GM21737 (cell line): Measurements from ENCODE around the gene SCP2.

Source experiments
- ATAC-seq: cut with Tn5 transposase; IDR thresholded peaks from one replicate; pipeline ENCODE4 v1.9.1; 2021; ENCODE audit warnings: mild to moderate bottlenecking, moderate library complexity; ENCODE audit not compliant: unreplicated experiment

Gene SCP2

GRCh38 chr1:52927212-52928014 lies at the start of gene SCP2:
Gene SCP2 (plus strand): TSS chr1:52927276. CDS start chr1:52927397, 121 bp downstream.
- ATAC-seq = no peak

GRCh38 chr1:52877554-52877953 lies 49.5 kb upstream of the SCP2 start:
- ATAC-seq = no peak

- no peak for ATAC-seq
Measured at GRCh38 chr1:52880206-52880605, 46.9 kb upstream of the SCP2 start.

GRCh38 chr1:52887483-52887882 lies 39.6 kb upstream of the SCP2 start:
- ATAC-seq = no peak

- no peak for ATAC-seq
Measured at GRCh38 chr1:52892424-52893215, 34.5 kb upstream of the SCP2 start.

- ATAC-seq = no peak
Measured at GRCh38 chr1:52899445-52899894, 27.6 kb upstream of the SCP2 start.

GRCh38 chr1:52900402-52900801 lies 26.7 kb upstream of the SCP2 start:
- no peak for ATAC-seq

GRCh38 chr1:52901384-52901783 lies 25.7 kb upstream of the SCP2 start:
- ATAC-seq = no peak

GRCh38 chr1:52904208-52904926 lies 22.7 kb upstream of the SCP2 start:
- ATAC-seq = no peak

GRCh38 chr1:52904927-52905698 lies 22.0 kb upstream of the SCP2 start:
- ATAC-seq = no peak

GRCh38 chr1:52906135-52906603 lies 20.9 kb upstream of the SCP2 start:
- no peak for ATAC-seq

GRCh38 chr1:52907068-52907811 lies 19.8 kb upstream of the SCP2 start:
- no peak for ATAC-seq

GRCh38 chr1:52907812-52908153 lies 19.3 kb upstream of the SCP2 start:
- no peak for ATAC-seq

GRCh38 chr1:52911541-52911940 lies 15.5 kb upstream of the SCP2 start:
- no peak for ATAC-seq

GRCh38 chr1:52913014-52913413 lies 14.1 kb upstream of the SCP2 start:
- no peak for ATAC-seq

GRCh38 chr1:52913537-52913936 lies 13.5 kb upstream of the SCP2 start:
- ATAC-seq = no peak

- ATAC-seq = no peak
Measured at GRCh38 chr1:52914463-52914862, 12.6 kb upstream of the SCP2 start.

- ATAC-seq = no peak
Measured at GRCh38 chr1:52915211-52915854, 11.7 kb upstream of the SCP2 start.

- ATAC-seq = no peak
Measured at GRCh38 chr1:52915855-52916220, 11.2 kb upstream of the SCP2 start.
